Keratinocyte (primary cell): ENCODE results near the gene AGAP1. TPM values are rescaled to one million over a fixed set of nuclear protein-coding genes. Genes with fewer than 3 reads are reported as not detected.

Experiments
- DNase-seq: peaks from one replicate; pipeline ENCODE4 v3.0.0-alpha.2; 2011; ENCODE audit warnings: low read depth, missing footprints, low spot score
- FAIRE-seq: peaks from 2 replicates; lab custom pipeline; 2011; peaks lifted over from hg19 to GRCh38; lab: Jason Lieb, UNC
- H2AFZ ChIP-seq: 2 replicates; pipeline ENCODE4 v1.6.0; 2012; ENCODE audit warnings: low read length, control low read depth, inconsistent platforms; ENCODE audit not compliant: control insufficient read depth
- H3K27ac ChIP-seq: 2 replicates; pipeline ENCODE4 v1.5.1; 2011; ENCODE audit warnings: low read length; ENCODE audit not compliant: control insufficient read depth, insufficient read depth
- H3K27me3 ChIP-seq: 3 replicates; pipeline ENCODE4 v1.6.0; 2011; ENCODE audit warnings: low read length; ENCODE audit not compliant: control insufficient read depth, insufficient read depth; ENCODE audit errors: extremely low read depth
- H3K36me3 ChIP-seq, 2 experiments: 2 replicates in 1 of 2; 3 replicates in 1 of 2; pipeline ENCODE4 v1.5.1; 2011; ENCODE audit warnings: low read length in 2 of 2, mild to moderate bottlenecking in 1 of 2; ENCODE audit not compliant: control insufficient read depth in 2 of 2, insufficient read depth in 2 of 2; ENCODE audit errors: extremely low read depth in 1 of 2
- H3K4me1 ChIP-seq: 3 replicates; pipeline ENCODE4 v1.5.1; 2011; ENCODE audit warnings: low read length; ENCODE audit not compliant: control insufficient read depth, insufficient read depth; ENCODE audit errors: extremely low read depth
- H3K4me2 ChIP-seq: 3 replicates; pipeline ENCODE4 v1.6.0; 2011; ENCODE audit warnings: low read depth, low read length; ENCODE audit not compliant: control insufficient read depth, insufficient read depth; ENCODE audit errors: extremely low read depth
- H3K4me3 ChIP-seq, 3 experiments: fragments of 200-600 bp in 1 of 3; sonication (generic) in 1 of 3; 2 replicates in 2 of 3; 3 replicates in 1 of 3; pipeline ENCODE4 v1.5.1; 2011 to 2016; ENCODE audit warnings: low read length in 3 of 3, mild to moderate bottlenecking in 3 of 3, control low read depth in 2 of 3, inconsistent platforms in 1 of 3, low read depth in 1 of 3, mixed read lengths in 1 of 3, mixed run types in 1 of 3, moderate library complexity in 1 of 3; ENCODE audit not compliant: control insufficient read depth in 2 of 3, insufficient read depth in 2 of 3; ENCODE audit errors: extremely low read depth in 1 of 3
- H3K79me2 ChIP-seq: 2 replicates; pipeline ENCODE4 v1.6.0; 2012; ENCODE audit warnings: low read length; ENCODE audit not compliant: control insufficient read depth, insufficient read depth
- H3K9ac ChIP-seq: 3 replicates; pipeline ENCODE4 v1.6.0; 2011; ENCODE audit warnings: low read length; ENCODE audit not compliant: control insufficient read depth, insufficient read depth; ENCODE audit errors: extremely low read depth
- H3K9me1 ChIP-seq: 3 replicates; pipeline ENCODE4 v1.6.0; 2011; ENCODE audit warnings: low read length; ENCODE audit not compliant: control insufficient read depth, insufficient read depth; ENCODE audit errors: extremely low read depth
- H3K9me3 ChIP-seq: 2 replicates; pipeline ENCODE4 v1.5.1; 2012; ENCODE audit warnings: low read depth, low read length; ENCODE audit not compliant: control insufficient read depth
- H4K20me1 ChIP-seq: 3 replicates; pipeline ENCODE4 v1.6.0; 2011; ENCODE audit warnings: low read length; ENCODE audit not compliant: control insufficient read depth, insufficient read depth; ENCODE audit errors: extremely low read depth
- CTCF ChIP-seq, 3 experiments: IDR thresholded peaks in 1 of 3; conservative IDR thresholded peaks in 1 of 3; optimal IDR thresholded peaks in 1 of 3; 2 replicates in 2 of 3; 3 replicates in 1 of 3; pipeline versions ENCODE3 to v1.5.1; 2011; ENCODE audit warnings: low read length in 3 of 3, mild to moderate bottlenecking in 3 of 3, moderate library complexity in 2 of 3, control low read depth in 1 of 3, inconsistent platforms in 1 of 3; ENCODE audit not compliant: insufficient read depth in 2 of 3; ENCODE audit errors: extremely low read depth in 1 of 3
- EZH2 ChIP-seq: IDR thresholded peaks from one replicate; pipeline ENCODE4 v1.6.1; 2012; ENCODE audit warnings: inconsistent platforms, mild to moderate bottlenecking, low read length, moderate library complexity
- dilution Hi-C: fragments of 300-500 bp; cut with MboI; formaldehyde crosslinking; loops from one replicate; pipeline ENCODE4 v1.7.0; 2020; ENCODE audit warnings: low sequenced_read_pairs; ENCODE audit not compliant: extremely low pct_ligation_motif_present
- polyA plus RNA-seq, 5 experiments: library from polyadenylated mRNA; depleted of rRNA in 3 of 5; stranded (reverse) in 3 of 5; stranded (forward) in 1 of 5; unstranded in 1 of 5; fragments of >200 nt; gene quantifications; 1 replicate in 1 of 5; 2 replicates in 3 of 5; 3 replicates in 1 of 5; pipeline versions ENCODE4 v1.2.1 to v1.2.3, GENCODE V29; 2011 to 2012; ENCODE audit warnings: missing spikeins in 2 of 5, low read depth in 1 of 5, low replicate concordance in 1 of 5

AGAP1 gene
- polyA plus RNA-seq, 1 donor (not counting 4 experiments of a cell fraction or from before 2014, with no cell fraction given), result 12.6 TPM

GRCh38 chr2:235518322-235519090 lies 24.7 kb downstream of the AGAP1 start:
- no peak overlapping the region for H2AFZ ChIP-seq
- H3K4me1 ChIP-seq, result peaks cover 10% of the 10 kb centered on the region
- DNase-seq, result no peak
- H3K4me3 ChIP-seq, result no peak overlapping the region
- no peaks in the 10 kb centered on the region for H3K36me3 ChIP-seq
- peaks cover 2% of the 10 kb centered on the region for H3K9me1 ChIP-seq
- no peaks in the 10 kb centered on the region for H3K9me3 ChIP-seq
- FAIRE-seq, result no peak
- no peak overlapping the region for H3K27ac ChIP-seq
- no peaks in the 10 kb centered on the region for H3K27me3 ChIP-seq
- dilution Hi-C loops, result no loop called here
- H3K9ac ChIP-seq, result no peak overlapping the region
- H4K20me1 ChIP-seq, result peaks cover 19% of the 10 kb centered on the region
- TF ChIP-seq EZH2, result no peak
- TF ChIP-seq CTCF (optimal IDR thresholded peaks at IDR 0.05 in 1 of 3, IDR thresholded peaks at IDR 0.05 in 1 of 3, conservative IDR thresholded peaks at IDR 0.05 in 1 of 3; ENCODE audit: extremely low read depth in 1 of 3, insufficient read depth in 2 of 3, low read length in 3 of 3), result no peak
- H3K4me2 ChIP-seq, result no peak overlapping the region
- H3K79me2 ChIP-seq, result peaks cover 73% of the 10 kb centered on the region

- H3K4me2 ChIP-seq, result no peak overlapping the region
- H3K36me3 ChIP-seq, result no peaks in the 10 kb centered on the region
- H3K79me2 ChIP-seq, result peaks cover 62% of the 10 kb centered on the region
- H3K27ac ChIP-seq, result no peak overlapping the region
- peaks cover 2% of the 10 kb centered on the region for H3K9me1 ChIP-seq
- DNase-seq, result no peak
- FAIRE-seq, result no peak
- H3K27me3 ChIP-seq, result no peaks in the 10 kb centered on the region
- no peak overlapping the region for H3K9ac ChIP-seq
- no peaks in the 10 kb centered on the region for H3K9me3 ChIP-seq
- H3K4me1 ChIP-seq, result peaks cover 8% of the 10 kb centered on the region
- dilution Hi-C loops, result no loop called here
- peaks cover 22% of the 10 kb centered on the region for H4K20me1 ChIP-seq
- H2AFZ ChIP-seq, result no peak overlapping the region
- no peak overlapping the region for H3K4me3 ChIP-seq
- no peak for TF ChIP-seq CTCF (optimal IDR thresholded peaks at IDR 0.05 in 1 of 3, IDR thresholded peaks at IDR 0.05 in 1 of 3, conservative IDR thresholded peaks at IDR 0.05 in 1 of 3; ENCODE audit: extremely low read depth in 1 of 3, insufficient read depth in 2 of 3, low read length in 3 of 3)
- TF ChIP-seq EZH2, result no peak
Observed at GRCh38 chr2:235520787-235521186, 26.9 kb downstream of the AGAP1 start.
